ENCODE measurements around the gene EID1.
"Not testable (repeated sequence)": the region's sequence is repeated elsewhere in the genome, so short reads cannot be mapped to it uniquely, and the experiment has no call there.

EID1 gene

GRCh38 chr15:48910554-48910953 lies 32.6 kb downstream of the EID1 start:
- not testable (repeated sequence) for DNase-seq (ENCODE audit: low read depth)

- DNase-seq (ENCODE audit: low read depth): no peak
These were observed 35.2 kb downstream of the EID1 start for GRCh38 chr15:48913141-48913540.

GRCh38 chr15:48914717-48915116 lies 36.8 kb downstream of the EID1 start:
- no peak for DNase-seq (ENCODE audit: low read depth)

GRCh38 chr15:48915861-48916260 lies 37.9 kb downstream of the EID1 start:
- DNase-seq (ENCODE audit: low read depth): no peak

- DNase-seq (ENCODE audit: low read depth): no peak
These were observed 38.8 kb downstream of the EID1 start for GRCh38 chr15:48916721-48917120.

- no peak for DNase-seq (ENCODE audit: low read depth)
These were observed 44.1 kb downstream of the EID1 start for GRCh38 chr15:48922046-48922445.

GRCh38 chr15:48924528-48925393 lies 46.8 kb downstream of the EID1 start:
- DNase-seq (ENCODE audit: low read depth): no peak

GRCh38 chr15:48925714-48926223 lies 47.8 kb downstream of the EID1 start:
- DNase-seq (ENCODE audit: low read depth): no peak

GRCh38 chr15:48928877-48929538 lies 51.1 kb downstream of the EID1 start:
- no peak for DNase-seq (ENCODE audit: low read depth)

GRCh38 chr15:48929661-48930060 lies 51.7 kb downstream of the EID1 start:
- DNase-seq (ENCODE audit: low read depth): no peak
